ENCODE measurements around the gene REP15.

DNA sequence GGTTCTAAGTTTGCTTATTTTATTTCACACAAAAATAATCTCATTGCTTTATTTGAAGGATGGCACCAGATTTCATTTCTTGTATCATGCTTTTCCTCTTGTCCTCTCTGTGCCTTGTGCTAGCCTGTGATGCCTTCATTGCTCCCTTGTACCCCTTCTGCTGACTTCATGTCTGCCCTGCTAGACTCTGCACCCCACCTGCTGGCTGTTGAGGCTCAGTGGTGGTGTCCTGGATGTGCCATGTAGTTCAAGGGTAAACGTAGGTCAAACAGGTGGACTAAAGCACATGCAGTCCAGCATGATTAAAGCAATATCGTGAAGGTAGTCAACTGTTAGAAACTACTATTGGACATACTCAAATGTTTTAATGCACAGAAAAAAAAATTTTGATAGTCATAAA, 36.0 kb downstream of the REP15 start:
- TF ChIP-seq, protein P1, sequence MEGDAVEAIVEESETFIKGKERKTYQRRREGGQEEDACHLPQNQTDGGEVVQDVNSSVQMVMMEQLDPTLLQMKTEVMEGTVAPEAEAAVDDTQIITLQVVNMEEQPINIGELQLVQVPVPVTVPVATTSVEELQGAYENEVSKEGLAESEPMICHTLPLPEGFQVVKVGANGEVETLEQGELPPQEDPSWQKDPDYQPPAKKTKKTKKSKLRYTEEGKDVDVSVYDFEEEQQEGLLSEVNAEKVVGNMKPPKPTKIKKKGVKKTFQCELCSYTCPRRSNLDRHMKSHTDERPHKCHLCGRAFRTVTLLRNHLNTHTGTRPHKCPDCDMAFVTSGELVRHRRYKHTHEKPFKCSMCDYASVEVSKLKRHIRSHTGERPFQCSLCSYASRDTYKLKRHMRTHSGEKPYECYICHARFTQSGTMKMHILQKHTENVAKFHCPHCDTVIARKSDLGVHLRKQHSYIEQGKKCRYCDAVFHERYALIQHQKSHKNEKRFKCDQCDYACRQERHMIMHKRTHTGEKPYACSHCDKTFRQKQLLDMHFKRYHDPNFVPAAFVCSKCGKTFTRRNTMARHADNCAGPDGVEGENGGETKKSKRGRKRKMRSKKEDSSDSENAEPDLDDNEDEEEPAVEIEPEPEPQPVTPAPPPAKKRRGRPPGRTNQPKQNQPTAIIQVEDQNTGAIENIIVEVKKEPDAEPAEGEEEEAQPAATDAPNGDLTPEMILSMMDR (IDR thresholded peaks at IDR 0.05 in 2 of 3, conservative IDR thresholded peaks at IDR 0.05 in 1 of 3; ENCODE audit: borderline replicate concordance in 1 of 3, insufficient read depth in 1 of 3, low read depth in 2 of 3, low read length in 2 of 3) = peak in 2 of 3 experiments; percentile 33 to 43; a peak in 4 of 6 replicates
- no peak for TF ChIP-seq EZH2 (IDR thresholded peaks at IDR 0.05)
- TF ChIP-seq POLR2A (IDR thresholded peaks at IDR 0.05; ENCODE audit: borderline replicate concordance, extremely low read depth, insufficient read depth, insufficient read length) = no peak
- TF ChIP-seq SIN3A (IDR thresholded peaks at IDR 0.05; ENCODE audit: low read depth) = no peak
- no peak for TF ChIP-seq TCF7L2 (IDR thresholded peaks at IDR 0.05; ENCODE audit: borderline replicate concordance, extremely low read depth, insufficient read depth, insufficient read length)
- no peak for TF ChIP-seq POLR2AphosphoS5 (IDR thresholded peaks at IDR 0.05; ENCODE audit: low read depth, low read length)
- TF ChIP-seq, protein P2, sequence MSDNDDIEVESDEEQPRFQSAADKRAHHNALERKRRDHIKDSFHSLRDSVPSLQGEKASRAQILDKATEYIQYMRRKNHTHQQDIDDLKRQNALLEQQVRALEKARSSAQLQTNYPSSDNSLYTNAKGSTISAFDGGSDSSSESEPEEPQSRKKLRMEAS (IDR thresholded peaks at IDR 0.05) = no peak
- TF ChIP-seq YY1 (IDR thresholded peaks at IDR 0.05; ENCODE audit: extremely low read depth, insufficient replicate concordance, low read depth, low read length) = no peak
- no peak for TF ChIP-seq JUND (IDR thresholded peaks at IDR 0.05)
- no peak for TF ChIP-seq EZH2phosphoT487 (IDR thresholded peaks at IDR 0.05; ENCODE audit: borderline replicate concordance)
- TF ChIP-seq EGR1 (IDR thresholded peaks at IDR 0.05; ENCODE audit: low read depth) = no peak
- TF ChIP-seq, protein P3, sequence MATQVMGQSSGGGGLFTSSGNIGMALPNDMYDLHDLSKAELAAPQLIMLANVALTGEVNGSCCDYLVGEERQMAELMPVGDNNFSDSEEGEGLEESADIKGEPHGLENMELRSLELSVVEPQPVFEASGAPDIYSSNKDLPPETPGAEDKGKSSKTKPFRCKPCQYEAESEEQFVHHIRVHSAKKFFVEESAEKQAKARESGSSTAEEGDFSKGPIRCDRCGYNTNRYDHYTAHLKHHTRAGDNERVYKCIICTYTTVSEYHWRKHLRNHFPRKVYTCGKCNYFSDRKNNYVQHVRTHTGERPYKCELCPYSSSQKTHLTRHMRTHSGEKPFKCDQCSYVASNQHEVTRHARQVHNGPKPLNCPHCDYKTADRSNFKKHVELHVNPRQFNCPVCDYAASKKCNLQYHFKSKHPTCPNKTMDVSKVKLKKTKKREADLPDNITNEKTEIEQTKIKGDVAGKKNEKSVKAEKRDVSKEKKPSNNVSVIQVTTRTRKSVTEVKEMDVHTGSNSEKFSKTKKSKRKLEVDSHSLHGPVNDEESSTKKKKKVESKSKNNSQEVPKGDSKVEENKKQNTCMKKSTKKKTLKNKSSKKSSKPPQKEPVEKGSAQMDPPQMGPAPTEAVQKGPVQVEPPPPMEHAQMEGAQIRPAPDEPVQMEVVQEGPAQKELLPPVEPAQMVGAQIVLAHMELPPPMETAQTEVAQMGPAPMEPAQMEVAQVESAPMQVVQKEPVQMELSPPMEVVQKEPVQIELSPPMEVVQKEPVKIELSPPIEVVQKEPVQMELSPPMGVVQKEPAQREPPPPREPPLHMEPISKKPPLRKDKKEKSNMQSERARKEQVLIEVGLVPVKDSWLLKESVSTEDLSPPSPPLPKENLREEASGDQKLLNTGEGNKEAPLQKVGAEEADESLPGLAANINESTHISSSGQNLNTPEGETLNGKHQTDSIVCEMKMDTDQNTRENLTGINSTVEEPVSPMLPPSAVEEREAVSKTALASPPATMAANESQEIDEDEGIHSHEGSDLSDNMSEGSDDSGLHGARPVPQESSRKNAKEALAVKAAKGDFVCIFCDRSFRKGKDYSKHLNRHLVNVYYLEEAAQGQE (IDR thresholded peaks at IDR 0.05; ENCODE audit: low read depth) = no peak
- no peak for TF ChIP-seq RAD21 (IDR thresholded peaks at IDR 0.05; ENCODE audit: low read depth)
- TF ChIP-seq ZNF274 (IDR thresholded peaks at IDR 0.05; ENCODE audit: low read depth, low read length) = no peak

Data from HCT116 (cell line).